ENCODE data around the gene OVOL1. TPM values are rescaled to one million over a fixed set of nuclear protein-coding genes. Genes with fewer than 3 reads are reported as not detected.
"Not testable (repeated sequence)": the region's sequence is repeated elsewhere in the genome, so short reads cannot be mapped to it uniquely, and the experiment has no call there.

The OVOL1 gene
- total RNA-seq, 1 donor from 2014 or later = 2.7 TPM

- intact Hi-C loops (cut with DNase I) = no loop called here
These were observed 42.7 kb upstream of the OVOL1 start for GRCh38 chr11:65744026-65744698.

DNA sequence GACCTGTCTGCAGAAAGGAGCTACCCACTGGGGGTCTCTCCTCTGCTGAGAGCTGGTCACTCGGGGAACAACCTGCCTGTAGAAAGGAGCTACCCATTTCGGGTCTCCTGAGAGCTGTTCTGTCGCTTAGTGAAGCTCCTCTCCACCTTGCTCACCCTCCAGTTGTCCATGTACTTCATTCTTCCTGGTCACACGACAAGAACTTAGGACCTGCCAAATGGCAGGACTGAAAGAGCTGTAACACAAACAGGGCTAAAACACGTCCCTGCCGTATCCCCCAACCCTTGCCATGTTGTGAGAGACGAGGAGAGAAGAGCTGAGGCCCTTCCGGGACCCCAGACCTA, 42.2 kb upstream of the OVOL1 start:
- Histone ChIP-seq H3K27ac (no peak overlapping the region), H3K4me3 (no peak overlapping the region), H3K9me3 (no peaks in the 10 kb centered on the region), H3K27me3 (no peaks in the 10 kb centered on the region), H3K4me1 (no peaks in the 10 kb centered on the region), H3K36me3 (no peaks in the 10 kb centered on the region)
- intact Hi-C loops (cut with DNase I) = no loop called here
- TF ChIP-seq, protein P1, sequence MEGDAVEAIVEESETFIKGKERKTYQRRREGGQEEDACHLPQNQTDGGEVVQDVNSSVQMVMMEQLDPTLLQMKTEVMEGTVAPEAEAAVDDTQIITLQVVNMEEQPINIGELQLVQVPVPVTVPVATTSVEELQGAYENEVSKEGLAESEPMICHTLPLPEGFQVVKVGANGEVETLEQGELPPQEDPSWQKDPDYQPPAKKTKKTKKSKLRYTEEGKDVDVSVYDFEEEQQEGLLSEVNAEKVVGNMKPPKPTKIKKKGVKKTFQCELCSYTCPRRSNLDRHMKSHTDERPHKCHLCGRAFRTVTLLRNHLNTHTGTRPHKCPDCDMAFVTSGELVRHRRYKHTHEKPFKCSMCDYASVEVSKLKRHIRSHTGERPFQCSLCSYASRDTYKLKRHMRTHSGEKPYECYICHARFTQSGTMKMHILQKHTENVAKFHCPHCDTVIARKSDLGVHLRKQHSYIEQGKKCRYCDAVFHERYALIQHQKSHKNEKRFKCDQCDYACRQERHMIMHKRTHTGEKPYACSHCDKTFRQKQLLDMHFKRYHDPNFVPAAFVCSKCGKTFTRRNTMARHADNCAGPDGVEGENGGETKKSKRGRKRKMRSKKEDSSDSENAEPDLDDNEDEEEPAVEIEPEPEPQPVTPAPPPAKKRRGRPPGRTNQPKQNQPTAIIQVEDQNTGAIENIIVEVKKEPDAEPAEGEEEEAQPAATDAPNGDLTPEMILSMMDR (IDR thresholded peaks at IDR 0.05) = no peak
- DNase-seq (no peak), ATAC-seq (no peak)

More at GRCh38 chr11:65744026-65744698, 42.7 kb upstream of the OVOL1 start:
- TF ChIP-seq, protein P1 (IDR thresholded peaks at IDR 0.05) = peak; percentile 23
- Histone ChIP-seq H3K4me3 (no peak overlapping the region), H3K36me3 (no peaks in the 10 kb centered on the region), H3K27ac (no peak overlapping the region), H3K4me1 (no peaks in the 10 kb centered on the region), H3K27me3 (no peaks in the 10 kb centered on the region), H3K9me3 (no peaks in the 10 kb centered on the region)
- DNase-seq (no peak), ATAC-seq (peak; percentile 81)

DNA sequence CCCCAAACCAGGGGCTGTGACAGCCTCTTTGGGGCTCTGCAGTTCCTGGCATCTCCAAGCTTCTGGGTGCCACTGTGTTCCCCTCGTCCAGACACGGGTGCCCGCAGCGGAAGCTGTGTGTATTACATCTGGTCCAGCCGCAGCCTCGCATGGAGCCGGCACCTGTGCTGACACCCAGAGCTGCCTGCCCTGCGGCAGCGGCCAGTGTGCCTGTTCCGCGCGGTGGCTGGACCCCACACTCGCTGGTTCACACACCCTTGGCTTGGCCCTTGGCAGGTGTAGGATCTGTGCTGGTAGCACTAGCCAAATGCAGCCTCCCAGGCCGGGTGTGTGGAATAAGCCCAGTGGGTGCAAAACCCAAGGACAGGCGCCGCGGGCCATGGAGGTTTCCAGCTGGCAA, 41.8 kb upstream of the OVOL1 start:
- H3K36me3 ChIP-seq = no peaks in the 10 kb centered on the region
- no peak for DNase-seq
- ATAC-seq = peak; percentile 26
- H3K27me3 ChIP-seq = no peaks in the 10 kb centered on the region
- H3K4me1 ChIP-seq = no peaks in the 10 kb centered on the region
- intact Hi-C loops (cut with DNase I) = no loop called here
- TF ChIP-seq, protein P1 (IDR thresholded peaks at IDR 0.05) = no peak
- H3K9me3 ChIP-seq = no peaks in the 10 kb centered on the region
- H3K27ac ChIP-seq = no peak overlapping the region
- H3K4me3 ChIP-seq = no peak overlapping the region

DNA sequence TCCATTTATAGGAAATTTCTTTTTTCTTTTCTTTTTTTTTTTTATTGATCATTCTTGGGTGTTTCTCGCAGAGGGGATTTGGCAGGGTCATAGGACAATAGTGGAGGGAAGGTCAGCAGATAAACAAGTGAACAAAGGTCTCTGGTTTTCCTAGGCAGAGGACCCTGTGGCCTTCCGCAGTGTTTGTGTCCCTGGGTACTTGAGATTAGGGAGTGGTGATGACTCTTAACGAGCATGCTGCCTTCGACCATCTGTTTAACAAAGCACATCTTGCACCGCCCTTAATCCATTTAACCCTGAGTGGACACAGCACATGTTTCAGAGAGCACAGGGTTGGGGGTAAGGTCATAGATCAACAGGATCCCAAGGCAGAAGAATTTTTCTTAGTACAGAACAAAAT, 24.7 kb upstream of the OVOL1 start:
- H3K36me3 ChIP-seq; H3K4me1 ChIP-seq; intact Hi-C loops (cut with DNase I); H3K9me3 ChIP-seq; H3K4me3 ChIP-seq; DNase-seq; H3K27ac ChIP-seq; ATAC-seq; H3K27me3 ChIP-seq: not testable (repeated sequence)

- ATAC-seq; H3K27me3 ChIP-seq; H3K27ac ChIP-seq; H3K4me1 ChIP-seq; H3K36me3 ChIP-seq; H3K4me3 ChIP-seq; DNase-seq; intact Hi-C loops (cut with DNase I); H3K9me3 ChIP-seq: not testable (repeated sequence)
These were observed 24.0 kb upstream of the OVOL1 start for GRCh38 chr11:65762816-65763215.

- intact Hi-C loops (cut with DNase I) = no loop called here
- ATAC-seq = no peak
- Histone ChIP-seq H3K4me1 (peaks cover under 1% of the 10 kb centered on the region), H3K4me3 (no peak overlapping the region), H3K27ac (no peak overlapping the region), H3K27me3 (no peaks in the 10 kb centered on the region), H3K9me3 (no peaks in the 10 kb centered on the region), H3K36me3 (no peaks in the 10 kb centered on the region)
- DNase-seq = no peak
- TF ChIP-seq, protein P1 (IDR thresholded peaks at IDR 0.05) = no peak
These were observed 22.4 kb upstream of the OVOL1 start for GRCh38 chr11:65764434-65764833.

DNA sequence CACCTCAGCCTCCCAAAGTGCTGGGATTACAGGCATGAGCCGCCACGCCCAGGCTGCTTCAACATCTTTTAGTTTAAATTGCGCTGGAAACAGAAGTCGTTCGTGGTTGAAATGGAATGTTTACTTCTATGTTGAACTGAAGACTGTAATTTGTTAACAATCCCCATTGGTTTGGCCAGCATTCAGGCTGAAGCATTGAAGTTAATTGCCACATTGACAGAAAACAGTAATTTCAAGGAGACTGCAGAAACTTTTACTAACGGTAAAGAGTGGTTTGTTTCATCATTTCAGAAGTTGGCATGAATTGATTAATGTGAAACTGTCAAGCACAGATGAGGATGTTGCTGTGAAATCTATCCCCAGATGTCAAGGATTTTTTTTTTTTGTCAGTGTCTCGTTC, 20.3 kb upstream of the OVOL1 start:
- no peaks in the 10 kb centered on the region for H3K9me3 ChIP-seq
- intact Hi-C loops (cut with DNase I) = no loop called here
- peaks cover 3% of the 10 kb centered on the region for H3K4me1 ChIP-seq
- DNase-seq (no peak), ATAC-seq (no peak)
- H3K27ac ChIP-seq = no peak overlapping the region
- H3K4me3 ChIP-seq = no peak overlapping the region
- no peaks in the 10 kb centered on the region for H3K36me3 ChIP-seq
- H3K27me3 ChIP-seq = no peaks in the 10 kb centered on the region
- TF ChIP-seq, protein P1 (IDR thresholded peaks at IDR 0.05) = no peak

Measured in upper lobe of right lung (tissue), 1 donor.